Measurements from ENCODE around the gene LACC1.

The LACC1 gene

DNA sequence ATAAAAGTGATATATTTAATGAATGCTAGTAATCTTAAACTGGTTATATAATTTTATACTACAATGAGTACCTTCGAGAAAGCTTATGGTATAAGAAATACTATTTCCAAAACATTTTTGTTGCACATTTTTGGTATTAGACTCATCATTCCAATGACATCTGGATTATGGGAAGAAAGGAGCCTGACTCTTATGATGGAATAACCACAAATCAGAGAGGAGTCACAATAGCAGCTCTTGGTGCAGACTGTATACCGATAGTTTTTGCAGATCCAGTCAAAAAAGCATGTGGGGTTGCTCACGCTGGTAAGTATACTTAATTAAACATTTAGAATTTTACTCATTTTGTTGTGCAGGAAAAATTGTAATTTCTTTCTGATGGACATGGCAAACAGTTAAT is 3.9 kb downstream of the LACC1 start:
- DNase-seq (ENCODE audit: low read depth in 3 of 3, low spot score in 1 of 3) = no peak

DNA sequence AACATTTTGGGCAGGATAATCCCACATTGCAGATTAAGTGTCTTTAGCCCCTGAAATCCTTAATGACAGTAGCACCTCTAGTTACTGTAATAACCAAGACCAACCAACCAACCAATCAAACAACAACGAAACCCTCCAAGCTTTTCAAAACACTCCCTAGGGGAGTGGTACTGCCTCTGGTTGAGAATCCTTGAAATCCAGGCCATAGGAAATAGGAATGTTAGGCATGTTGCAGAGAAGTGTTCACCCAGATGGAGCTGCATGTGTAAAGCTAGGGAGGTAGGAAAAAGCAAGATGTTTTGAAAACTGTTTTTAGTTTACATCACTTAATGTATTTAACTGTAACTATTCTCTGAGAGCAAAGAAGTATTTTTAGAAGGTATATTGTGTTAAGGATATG is 4.5 kb downstream of the LACC1 start:
- DNase-seq (ENCODE audit: low read depth in 3 of 3, low spot score in 1 of 3) = no peak

DNA sequence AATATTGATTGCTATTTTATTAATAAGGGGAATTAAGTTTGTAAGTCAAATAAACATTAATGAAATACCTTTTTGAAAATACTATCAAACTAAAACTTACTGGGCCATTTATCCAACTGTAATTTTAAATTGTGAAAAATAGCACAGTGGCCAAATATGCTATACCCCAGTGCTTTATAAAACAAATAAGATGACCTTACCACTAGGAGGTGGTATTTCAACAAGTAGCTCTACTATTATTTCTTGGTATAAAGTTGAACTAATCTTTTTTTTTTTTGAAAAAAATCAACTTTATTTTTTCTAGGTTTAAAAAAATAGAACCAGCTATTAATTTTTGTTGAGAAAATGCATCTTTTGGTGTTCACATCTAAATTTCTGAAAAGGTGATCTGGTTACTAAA is 14.7 kb downstream of the LACC1 start:
- DNase-seq (ENCODE audit: low read depth in 3 of 3, low spot score in 1 of 3) = no peak

DNA sequence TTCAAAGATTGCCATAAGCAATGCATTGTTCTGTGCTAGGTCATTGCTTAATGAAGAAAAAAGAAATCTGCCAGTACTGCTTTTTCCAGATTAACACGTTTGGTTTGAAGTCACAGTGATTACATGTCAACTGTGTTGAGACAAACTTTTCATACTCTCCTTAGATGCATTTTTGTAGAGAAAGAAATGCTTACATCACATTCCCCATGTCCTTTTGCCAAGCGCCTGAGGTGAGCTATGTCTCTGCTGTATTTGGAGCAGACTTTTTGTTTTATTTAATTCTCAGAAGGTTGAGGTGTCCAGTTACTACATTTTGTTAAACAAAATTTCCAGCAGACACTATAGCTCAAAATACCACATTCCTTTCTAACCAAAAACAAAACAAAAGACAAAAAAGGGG is 16.2 kb downstream of the LACC1 start:
- DNase-seq (ENCODE audit: low read depth in 3 of 3, low spot score in 1 of 3) = no peak

DNA sequence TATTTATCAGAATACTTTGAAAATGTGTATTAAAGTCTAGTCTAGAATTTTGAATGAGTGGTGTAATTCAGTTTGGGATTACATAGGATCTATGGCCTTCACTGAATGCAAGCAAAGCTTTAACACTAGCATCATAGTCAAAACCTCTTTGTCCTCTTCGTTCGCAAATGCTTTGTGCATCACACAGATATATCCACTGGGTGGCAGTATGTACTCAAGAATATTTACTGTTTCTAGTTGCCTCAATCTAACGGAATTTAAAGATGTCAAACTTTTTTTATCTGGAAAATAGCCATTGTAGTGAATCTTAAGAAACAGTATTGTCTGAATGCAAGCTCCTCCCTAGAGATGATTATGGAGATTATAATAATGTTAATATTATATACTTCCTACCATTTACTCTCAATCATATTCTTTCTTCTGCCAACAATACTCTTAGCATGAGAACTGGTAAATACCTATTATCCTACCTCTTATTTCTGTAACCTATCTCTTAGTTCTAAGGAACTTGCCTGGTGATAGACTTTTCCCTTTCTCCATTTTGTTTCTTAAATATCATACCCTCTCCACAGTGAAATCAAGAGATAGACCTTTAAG is 25.8 kb downstream of the LACC1 start:
- no peak for DNase-seq (ENCODE audit: low read depth in 3 of 3, low spot score in 1 of 3)

DNA sequence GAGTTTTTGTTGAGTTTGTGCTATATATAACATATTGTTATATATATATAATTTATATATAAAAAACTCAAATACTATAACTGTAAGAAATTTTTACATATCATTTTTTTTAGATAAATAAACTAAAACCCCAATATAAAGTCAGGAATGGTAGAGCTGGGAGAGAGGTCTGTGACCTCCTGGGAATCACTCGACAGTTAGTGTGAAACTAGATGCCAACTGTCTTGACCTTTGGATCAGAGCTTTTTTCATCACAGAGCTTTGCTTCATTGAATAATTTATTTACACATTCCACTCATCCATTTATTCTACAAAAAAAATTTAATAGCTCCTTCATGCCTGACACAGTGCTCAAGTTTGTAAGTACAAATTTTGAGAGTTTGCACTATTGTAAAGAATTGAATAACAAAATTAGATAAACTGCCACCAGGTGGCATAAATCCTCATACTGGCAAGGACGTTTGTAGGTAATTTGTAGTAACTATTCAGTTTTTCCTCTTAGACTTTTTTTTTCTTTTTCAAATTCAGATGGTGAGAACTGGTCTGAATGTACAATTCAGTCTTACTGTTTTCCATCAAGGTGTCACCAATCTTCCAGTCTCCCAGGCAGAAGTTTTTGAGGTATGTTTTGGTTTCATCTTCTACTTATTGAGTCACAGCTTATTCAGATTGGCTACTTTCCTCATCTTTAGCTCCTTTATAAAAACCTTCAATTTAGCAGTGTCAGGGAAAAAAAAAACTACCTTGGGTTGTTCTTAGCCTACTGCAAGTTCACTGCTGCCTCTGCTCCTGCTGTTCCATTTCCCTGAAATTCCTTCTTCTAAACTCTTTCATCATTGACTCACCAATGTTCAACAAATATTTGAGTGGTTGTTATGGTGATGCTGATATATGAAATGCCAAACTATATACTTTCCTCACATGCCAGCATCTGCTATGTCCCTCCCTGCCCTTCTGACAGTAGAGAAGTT is 28.7 kb downstream of the LACC1 start:
- no peak for DNase-seq (ENCODE audit: low read depth in 3 of 3, low spot score in 1 of 3)

DNA sequence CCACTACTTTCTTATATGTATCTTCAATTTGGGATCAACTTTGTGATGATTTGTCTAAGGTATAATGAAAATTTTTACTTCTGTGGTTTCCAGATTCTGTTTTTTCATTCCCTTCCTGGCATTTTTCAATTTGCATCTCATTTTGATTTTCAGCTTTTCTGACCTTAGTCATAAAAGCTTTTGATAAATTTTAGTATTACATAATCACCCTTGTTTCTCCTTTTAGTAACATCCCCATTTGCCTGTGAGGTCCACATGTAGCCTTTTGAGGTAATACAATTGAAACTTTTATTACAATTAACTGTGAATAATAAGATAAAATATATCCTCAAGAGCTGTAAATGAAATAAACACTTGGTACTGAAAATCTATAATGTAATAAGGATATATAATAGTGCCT is 31.2 kb downstream of the LACC1 start:
- DNase-seq (ENCODE audit: low read depth in 3 of 3, low spot score in 1 of 3) = no peak

DNA sequence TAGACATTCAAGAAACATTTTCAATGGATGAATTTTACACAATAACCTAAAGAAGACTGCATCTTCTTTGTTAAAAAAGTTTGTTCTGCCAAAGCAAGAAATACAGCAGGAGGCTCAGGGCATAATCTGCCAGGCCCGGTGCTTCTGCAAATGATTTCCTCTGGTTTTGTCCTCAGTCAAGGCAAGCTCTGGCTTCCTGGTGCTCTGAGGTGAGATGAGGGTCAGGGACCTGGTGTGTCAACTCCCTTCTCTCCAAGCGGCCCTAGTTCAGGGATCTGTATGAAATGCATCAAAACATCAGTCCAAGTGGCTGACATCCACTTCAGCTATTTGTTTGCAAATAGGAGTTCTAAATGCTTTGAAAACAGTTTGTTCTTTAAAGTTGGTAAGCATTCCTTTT is 31.6 kb downstream of the LACC1 start:
- no peak for DNase-seq (ENCODE audit: low read depth in 3 of 3, low spot score in 1 of 3)

DNA sequence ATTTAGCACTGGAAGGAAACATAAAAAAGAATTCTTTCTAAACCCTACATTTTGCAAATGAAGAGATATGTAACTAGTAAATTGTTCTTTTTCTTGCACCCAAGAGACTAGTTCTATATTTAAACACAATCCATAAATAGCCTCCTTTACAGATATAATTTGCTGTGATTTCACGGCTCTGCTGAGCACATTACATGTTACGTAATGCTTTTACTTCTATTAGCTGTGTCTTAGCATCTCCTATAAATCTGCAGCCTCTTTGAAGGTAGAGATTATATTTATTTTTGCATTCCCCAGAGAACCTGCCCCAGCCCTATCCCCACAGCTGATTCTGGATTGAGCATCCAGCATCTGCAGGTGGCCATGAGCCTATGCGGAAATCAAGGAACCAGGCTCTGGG is 32.2 kb downstream of the LACC1 start:
- DNase-seq (ENCODE audit: low read depth in 3 of 3, low spot score in 1 of 3) = no peak

DNA sequence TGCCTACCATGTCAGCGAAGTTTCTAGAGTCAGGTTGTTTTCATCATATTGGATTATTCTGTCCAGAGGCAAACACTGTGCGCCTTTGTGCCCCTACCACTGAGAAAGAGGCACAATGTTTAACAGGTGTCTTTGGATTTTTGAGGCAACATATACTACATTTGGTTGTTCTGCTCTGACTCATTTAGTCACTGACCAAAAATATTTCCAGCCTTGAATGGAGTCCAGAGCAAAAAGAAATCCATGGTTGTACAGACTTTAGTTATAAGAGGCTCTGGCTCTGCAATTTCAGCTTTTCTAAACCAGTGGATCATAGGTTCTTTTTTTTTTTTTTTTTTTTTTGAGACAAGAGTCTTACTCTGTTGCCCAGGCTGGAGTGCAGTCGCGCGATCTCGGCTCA is 35.7 kb downstream of the LACC1 start:
- DNase-seq (ENCODE audit: low read depth in 3 of 3, low spot score in 1 of 3) = no peak

DNA sequence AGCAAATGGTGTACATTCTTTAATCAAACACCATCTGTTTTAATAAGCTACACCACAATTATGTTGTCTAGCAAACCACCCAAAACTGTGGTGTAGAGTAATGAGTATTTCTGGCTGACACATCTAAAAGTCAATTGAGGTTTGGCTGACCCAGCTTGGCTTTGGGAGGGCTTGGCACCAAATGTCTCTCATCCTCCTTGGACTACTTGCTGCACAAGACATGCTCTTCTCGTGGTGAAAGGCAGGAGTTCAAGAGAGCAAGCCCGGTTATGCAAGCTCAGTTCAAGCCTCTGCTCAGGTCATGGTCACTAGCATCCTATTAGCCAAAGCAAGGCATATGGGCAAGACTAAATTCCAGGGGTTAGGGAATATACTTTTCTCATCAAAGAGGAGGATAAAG is 37.1 kb downstream of the LACC1 start:
- no peak for DNase-seq (ENCODE audit: low read depth in 3 of 3, low spot score in 1 of 3)

DNA sequence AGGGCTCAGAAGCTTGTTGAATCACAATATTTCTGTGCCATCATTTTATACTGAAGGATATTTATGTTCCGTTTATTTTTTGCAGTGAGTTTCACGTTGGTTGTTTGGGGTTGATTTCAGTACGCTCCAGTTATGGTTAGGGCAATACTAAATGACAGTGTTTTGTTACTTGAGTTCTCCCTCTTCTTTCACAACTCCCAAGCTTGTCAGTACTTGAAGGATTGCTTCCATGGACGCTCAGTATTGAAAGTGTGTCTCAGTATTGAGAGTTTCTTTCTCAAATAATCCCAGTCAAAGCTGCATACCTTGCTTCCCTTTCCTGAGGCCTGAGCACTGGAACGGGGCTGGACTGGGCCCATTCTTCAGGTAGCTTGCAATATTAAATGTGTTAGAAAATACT is 38.9 kb downstream of the LACC1 start:
- DNase-seq (ENCODE audit: low read depth in 3 of 3, low spot score in 1 of 3) = no peak

DNA sequence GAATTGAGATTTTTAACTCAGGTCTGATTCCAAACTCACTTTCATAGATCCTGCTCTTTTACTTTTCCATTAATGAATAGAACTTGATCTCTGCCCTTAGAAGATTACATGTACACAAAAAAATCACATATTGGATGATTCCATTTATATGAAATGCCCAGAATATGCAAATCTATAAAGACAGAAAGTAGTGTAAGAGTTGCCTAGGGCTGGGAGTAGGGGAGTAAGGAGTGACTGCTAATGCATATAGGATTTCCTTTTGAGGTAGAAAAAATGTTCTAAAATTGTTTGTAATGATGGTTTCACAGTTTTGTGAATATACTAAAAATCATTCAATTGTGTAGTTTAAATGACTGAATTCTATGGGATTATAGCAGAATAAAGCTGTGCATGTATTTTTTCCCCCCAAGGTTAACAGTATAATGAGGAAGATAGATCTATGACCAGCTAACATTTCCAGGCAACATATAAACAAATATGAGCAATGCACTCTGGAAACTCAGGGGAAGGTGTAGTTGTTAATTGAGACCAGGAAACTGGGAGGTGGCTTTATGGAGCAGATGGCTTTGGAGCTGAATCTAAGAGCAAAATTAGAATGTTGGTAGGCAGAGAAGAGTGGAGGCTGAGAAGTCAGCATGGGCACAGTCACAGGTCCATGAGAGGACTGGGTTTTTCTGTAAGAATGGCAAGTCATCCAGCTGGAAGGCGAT is 41.4 kb downstream of the LACC1 start:
- DNase-seq (ENCODE audit: low read depth in 3 of 3, low spot score in 1 of 3) = no peak

DNA sequence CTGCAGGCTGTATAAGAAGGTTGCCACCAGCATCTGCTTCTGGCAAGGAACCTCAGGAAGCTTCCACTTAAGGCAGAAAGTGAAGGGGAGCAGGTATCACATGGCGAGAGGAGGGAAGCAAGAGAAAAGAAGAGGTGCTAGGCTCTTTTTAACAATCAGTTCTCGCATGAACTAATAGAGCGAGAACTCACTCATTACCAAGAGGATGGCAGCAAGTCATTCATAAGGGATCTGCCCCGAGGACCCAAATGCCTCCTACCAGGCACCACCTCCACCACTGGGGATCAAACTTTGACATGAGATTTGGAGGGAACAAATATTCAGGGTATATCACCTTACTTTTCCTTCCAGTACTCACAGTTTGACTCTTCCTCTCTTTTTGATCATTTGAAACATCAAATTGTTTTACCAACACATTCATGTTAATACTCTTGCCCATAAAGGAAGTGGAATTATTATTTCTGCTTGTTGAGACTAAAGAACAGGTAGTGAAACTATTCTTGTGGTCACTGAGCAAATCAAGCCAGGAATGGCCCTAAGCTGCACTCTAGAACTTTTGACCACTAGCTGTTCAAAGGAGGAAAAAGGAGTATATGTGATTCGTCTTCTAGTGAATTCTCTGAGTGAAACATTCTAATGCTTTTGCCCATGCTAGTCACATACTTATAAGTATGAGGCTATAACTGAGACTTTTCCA is 45.0 kb downstream of the LACC1 start:
- no peak for DNase-seq (ENCODE audit: low read depth in 3 of 3, low spot score in 1 of 3)

DNA sequence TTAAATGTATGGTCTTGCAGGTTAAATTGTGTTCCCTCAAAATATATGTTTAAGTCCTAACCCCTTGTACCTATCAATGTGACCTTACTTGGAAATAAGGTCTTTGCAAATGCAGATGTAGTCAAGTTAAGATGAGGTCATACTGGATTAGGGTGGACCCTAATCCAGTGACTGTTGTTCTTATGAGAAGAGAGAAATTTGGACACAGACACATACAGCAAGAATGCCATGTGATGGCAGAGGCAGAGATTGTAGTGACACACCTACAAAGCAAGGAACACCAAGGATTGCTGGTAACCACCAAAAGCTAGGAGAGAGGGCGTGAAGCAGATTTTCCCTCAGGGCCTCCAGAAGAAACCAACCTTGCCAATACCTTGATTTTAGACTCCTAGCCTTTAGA is 50.2 kb downstream of the LACC1 start:
- DNase-seq (ENCODE audit: low read depth in 3 of 3, low spot score in 1 of 3) = no peak

DNA sequence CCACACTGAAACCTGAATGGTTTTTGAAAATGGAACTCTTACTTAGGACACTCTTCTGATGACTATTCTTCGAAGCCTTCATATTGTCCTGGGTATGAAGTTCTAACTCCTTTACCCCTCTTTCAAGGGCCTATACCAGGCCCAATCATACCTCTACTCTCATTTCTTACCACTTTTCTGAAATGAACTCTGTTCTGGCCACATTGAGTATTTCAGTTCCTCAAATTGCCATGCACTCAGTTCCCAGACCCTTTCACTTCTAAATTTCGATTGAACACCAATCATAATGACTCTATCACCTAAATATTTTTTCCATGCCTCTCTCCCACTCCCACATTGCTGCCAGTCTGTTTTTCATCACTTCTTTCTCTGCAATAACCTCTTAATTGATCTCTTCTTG is 53.7 kb downstream of the LACC1 start:
- no peak for DNase-seq (ENCODE audit: low read depth in 3 of 3, low spot score in 1 of 3)

DNA sequence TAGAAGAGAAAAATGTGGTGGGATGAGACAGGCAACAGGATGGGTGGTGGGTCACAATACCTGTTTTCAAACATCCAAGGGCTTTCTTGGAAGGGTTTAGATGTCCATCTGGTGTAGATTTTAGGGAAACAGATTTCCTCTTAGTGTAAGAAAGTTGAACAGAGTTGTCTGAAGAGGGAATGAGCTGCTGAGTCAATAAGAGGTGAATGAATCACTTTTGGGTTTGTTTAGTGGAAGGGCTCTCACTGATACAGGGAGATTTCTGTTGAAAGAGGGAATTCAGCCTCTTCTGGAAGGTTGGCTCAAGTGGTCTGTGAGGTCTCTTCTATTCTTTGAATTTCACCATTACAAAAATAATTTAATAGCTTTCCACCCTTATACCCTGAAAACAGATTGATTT is 54.6 kb downstream of the LACC1 start:
- no peak for DNase-seq (ENCODE audit: low read depth in 3 of 3, low spot score in 1 of 3)

DNA sequence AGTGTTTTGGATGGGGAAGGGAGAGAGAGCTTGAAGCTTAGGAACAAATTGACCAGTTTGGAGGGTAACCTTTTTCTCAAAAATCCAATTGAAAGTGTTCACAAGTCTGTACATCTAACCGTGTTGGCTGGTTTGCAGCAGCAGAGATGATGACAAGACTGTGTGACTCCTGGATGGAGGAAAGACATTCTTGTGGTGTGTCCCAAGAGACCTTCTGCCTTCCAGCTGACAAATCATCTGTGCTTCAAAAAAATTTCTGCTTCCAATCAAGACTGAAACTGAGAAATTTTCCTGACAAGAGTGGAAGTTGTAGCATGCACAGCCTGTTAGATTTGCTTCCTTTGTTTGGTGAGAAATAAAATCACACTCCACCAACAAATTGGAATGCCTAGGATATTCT is 56.2 kb downstream of the LACC1 start:
- no peak for DNase-seq (ENCODE audit: low read depth in 3 of 3, low spot score in 1 of 3)

DNA sequence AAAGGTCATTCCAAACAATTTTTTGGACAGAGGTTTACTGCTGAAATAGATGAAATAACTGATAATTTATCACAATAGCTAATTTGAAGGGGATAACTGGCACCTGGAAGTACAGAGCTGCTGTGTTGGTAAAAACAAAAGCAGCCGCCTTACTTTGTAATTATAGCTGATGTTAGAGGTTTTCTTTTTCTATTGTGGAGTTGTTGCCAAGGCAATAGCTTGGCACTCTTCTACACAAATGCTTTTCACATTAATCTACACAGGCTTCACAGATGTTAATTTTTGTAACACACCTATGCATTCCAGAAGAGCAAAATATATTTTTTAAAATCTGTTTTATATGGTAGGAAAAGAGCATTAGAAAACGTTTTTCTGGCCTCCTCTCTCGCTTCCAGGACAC is 56.9 kb downstream of the LACC1 start:
- DNase-seq (ENCODE audit: low read depth in 3 of 3, low spot score in 1 of 3) = no peak

DNA sequence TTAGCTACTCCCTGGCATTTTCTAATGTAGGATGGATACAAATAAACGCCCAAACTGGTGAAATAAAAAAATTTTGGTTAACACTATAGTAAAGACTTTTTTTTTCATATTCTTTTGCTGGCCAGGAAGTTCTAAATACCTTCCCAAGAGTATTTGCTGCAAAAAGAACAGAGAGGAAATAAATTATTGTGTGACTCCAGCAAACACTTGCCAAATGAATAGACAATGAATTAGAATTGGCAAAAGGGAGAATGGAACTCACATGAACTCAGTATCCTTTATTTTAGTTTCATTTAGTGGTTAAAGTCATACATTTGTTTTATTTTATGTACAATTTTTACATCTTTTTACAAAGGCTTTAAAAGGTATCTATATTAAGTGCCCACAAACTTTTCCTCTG is 58.1 kb downstream of the LACC1 start:
- no peak for DNase-seq (ENCODE audit: low read depth in 3 of 3, low spot score in 1 of 3)

DNA sequence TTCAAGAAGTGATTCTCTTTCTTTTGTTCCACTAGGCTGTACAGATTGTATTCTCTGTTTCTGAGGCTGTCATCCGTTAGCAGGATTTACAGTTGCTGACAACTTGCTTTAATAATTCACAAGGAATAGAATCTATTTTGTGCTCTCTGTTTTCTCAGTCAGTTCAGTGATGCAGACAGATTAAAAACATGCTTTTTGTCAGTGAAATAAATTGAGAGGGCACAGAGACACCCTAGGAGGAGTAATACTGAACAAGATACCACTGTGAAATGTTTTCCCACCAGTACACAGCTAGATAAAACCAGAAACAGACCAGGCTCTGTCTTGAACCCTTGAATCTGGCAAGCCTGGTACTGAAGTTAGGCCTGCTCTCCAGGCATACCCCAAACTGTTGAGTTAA is 58.7 kb downstream of the LACC1 start:
- DNase-seq (ENCODE audit: low read depth in 3 of 3, low spot score in 1 of 3) = no peak

DNA sequence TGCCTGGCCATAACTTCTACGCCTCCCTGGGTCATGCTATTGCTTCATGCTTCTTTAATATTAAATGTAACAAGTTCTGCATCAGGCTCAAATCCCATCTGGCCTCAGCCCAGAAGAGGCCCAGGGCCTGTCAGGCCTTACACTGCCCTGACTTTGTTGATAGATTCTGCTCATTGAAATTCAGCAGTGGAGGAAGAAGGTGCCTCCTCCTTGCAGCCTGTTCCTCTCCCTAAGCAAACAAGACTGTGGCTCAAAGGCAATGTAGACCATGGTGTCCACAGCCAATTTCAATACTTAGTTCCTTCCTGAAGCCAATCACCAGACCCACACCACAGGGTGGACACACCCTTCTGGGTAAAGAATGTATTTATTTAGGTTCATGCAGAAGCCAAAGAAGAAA is 59.4 kb downstream of the LACC1 start:
- DNase-seq (ENCODE audit: low read depth in 3 of 3, low spot score in 1 of 3) = no peak

Data from stimulated activated CD4-positive, alpha-beta T cell treated with anti-CD3 and anti-CD28 coated beads, TNF-alpha, amount 100 ng/mL, for 1 hour (primary cell).